ENCODE results near the gene HECW1.
"Not testable (repeated sequence)": the region's sequence is repeated elsewhere in the genome, so short reads cannot be mapped to it uniquely, and the experiment has no call there.

HECW1 gene

DNA sequence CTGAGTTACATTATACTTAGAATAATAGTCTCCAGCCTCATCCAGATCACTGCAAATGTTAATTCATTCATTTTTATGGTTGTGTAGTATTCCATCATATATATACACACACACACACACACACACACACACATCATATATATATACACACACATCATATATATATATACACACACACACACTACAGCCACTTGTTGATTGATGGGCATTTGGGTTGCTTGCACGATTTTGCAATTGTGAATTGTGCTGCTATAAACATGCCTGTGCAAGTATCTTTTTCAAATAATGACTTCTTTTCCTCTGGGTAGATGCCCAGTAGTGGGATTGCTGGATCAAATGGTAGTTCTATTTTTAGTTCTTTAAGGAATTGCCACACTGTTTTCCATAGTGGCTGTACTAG, 233.2 kb downstream of the HECW1 start:
- in situ Hi-C loops (cut with MboI; ENCODE audit: low sequenced_read_pairs) = not testable (repeated sequence)

DNA sequence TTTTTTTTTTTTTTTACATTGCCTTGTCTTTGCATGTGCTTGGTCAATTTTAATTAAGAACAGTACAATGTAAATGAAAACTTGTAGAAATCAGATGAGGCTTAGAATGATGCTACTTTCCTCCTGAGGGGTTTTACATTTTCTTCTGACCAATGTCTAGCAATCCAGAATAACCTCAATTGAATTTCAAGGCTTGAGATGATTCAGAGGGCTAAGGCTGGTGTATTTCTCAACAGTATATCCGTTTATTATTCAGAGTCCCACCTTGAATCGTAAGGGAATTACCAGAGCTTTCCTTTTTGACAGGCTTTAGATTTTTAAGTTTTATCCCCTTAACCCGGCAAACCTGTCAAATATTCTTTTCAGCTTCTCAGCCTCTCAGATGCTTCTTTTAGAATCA, 239.2 kb downstream of the HECW1 start:
- in situ Hi-C loops (cut with MboI; ENCODE audit: low sequenced_read_pairs) = no loop called here

DNA sequence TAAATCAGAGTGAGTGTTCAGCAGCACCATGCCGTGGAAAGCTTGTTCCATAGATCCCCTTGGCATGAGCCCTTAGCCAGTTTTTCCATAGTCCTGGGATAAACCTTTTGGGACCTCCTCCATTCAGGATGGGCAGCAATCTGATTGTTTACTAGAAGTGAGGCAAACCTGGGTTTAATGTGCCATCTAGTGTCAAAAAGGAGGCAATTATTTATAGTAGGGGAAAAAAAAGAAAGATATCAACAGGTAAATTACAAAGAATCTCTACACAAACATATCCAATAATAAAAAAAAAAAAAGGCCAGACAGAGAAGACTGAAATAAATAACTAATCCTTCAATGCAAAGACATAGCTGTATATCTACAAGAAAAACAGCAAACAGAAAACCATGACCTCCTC, 241.5 kb downstream of the HECW1 start:
- in situ Hi-C loops (cut with MboI; ENCODE audit: low sequenced_read_pairs) = no loop called here

DNA sequence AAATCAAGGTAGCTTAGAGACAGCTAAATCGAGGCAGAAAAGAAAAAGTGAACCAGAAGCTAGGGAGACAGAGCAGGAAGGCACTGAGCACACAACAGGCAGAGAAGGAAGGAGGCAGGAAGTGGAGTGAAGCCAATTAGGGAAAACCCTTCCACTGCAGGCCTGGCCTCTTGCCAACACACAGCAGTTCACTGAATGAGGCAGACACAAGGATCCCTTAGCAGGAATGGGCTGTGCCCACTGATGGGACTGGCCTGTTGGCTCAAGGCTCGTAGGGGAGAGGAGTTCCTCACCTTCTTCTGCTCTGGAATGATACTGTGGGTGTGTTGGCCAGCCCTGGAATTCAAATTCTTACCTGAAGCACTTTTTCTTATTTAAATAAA, 250.2 kb downstream of the HECW1 start:
- in situ Hi-C loops (cut with MboI; ENCODE audit: low sequenced_read_pairs) = no loop called here

DNA sequence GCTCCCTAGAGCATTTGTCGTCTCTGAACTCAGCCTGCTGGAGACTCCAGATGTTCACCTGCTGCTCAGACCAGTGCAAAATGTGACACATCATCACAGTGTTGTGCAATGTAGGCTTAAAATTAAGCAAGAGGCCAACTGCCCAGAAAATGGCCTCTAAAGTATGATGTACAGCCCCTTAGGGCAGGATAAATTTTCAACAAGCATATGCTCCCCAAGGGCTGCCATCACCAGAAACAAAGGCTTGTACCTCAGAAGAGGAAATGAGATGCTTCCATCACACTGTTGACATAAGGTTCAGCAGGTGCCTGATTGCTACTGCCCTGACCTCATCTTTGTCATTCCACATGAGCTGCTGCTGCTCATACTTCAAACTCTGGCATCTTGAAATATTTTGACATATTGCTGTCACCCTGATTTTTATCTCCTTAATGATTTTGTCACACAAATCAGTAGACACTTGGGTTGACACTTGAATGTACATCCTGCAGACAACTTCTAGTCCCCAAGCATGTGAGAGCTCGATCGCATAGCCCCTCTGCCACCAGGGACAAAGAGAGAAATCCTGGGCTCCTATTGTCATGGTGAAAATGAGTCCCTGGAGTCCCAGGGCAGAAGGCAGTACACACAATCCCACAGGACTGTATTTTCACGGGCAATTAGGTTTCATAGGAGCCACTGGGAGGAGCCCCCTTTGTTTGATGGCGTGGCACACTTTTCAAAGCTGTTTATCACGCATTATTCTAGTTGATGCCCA, 250.8 kb downstream of the HECW1 start:
- in situ Hi-C loops (cut with MboI; ENCODE audit: low sequenced_read_pairs) = no loop called here

DNA sequence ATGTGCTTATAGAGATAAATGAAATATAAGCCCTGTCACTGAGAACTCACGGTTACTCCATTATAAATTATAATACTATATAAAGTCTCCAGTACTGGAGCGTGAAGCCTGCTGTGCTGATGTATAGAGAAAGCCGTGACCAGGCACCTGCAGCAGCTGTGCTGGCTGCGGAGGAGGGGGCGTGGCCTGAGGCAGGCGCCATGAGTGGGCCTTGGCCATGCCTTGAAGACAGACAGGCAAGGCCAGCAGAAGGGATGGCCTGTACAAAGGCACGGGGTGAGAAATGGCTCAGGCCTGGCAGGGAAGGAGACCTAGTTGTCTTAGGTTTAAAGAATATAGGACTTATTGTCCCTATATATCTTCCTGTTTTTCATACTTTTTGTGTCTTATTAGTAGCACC, 251.9 kb downstream of the HECW1 start:
- in situ Hi-C loops (cut with MboI; ENCODE audit: low sequenced_read_pairs) = no loop called here

DNA sequence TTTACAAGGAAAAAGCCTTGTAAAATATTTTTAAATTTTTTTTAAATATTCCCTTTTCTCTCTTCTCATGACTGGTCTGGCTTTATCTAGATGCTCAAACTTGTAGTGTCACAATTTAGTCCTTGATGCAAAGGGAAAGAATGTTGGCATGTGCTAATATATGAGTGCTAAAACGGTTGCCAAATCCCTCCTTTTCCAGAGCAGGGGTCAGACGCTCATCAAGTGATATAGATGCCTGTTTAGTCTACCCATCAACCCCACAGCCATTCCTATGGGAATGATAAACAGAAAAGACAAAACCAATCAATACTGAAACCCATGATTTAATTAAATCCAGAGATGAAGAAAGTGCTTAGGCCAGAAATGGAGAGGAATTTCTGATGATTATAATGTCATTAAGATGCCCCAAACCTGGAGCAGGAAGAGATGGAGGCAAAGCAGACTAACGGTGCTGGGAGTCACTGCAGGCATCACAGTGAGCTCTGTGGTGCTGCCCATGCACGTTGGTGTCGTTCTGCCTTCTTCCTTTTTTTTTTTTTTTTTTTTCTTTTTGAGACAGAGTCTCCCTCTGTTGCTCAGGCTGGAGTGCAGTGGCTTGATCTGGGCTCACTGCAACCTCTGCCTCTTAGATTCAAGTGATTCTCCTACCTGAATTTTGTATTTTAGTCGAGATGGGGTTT, 260.4 kb downstream of the HECW1 start:
- in situ Hi-C loops (cut with MboI; ENCODE audit: low sequenced_read_pairs) = no loop called here

DNA sequence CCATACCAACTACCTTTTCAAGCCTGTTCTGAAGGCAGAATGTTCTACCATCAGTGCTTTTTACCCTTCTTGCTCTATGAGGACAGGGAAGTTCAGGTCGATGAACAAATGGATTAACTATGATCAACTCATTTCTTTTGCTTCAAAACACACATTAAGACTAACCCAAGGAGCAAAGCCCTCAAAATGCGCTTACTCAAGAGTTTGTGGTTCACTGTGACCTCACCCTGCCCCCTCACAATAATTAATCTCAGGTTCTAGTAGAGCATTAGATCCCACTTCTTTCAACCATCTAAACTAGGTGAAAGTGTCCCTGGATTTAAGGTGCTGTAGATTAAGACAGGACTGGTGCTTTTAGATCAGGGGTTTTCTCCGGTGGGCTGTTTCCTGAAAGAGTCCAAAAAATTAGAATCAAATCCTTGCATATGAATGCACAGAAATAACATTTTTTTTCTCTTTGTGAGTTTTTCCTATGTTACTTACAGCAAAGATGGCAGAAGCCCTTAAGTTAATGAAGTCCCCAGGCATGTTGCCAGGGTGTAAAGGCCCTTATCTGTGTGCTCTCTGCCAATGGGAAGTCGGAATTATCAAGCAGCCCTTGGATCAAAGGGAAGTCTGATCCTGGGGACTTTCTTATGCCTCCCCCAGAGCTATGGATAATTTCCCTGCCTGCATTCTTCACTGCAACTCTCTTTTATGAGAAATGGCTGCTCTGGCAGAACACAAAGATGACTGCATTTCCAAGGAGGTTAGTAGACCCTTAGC, 264.9 kb downstream of the HECW1 start:
- in situ Hi-C loops (cut with MboI; ENCODE audit: low sequenced_read_pairs) = no loop called here

DNA sequence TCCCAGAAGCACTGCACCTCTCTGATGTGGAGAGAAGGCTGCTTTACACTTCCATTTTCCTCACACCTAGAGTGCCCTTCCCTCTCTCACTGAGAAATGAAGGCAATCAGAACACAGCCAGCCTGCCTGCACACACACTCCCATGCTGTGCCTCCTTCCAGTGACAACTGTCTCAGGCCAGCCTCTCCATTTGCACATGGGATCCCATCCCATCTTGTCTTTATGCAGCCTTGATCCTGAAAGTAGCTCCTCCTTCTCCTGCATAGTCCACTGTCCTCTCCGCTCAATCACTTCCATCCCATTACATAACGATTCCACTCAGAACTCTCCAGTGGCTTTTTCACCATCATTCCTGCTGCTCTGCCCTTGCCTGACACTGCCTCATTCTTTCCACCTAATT, 266.8 kb downstream of the HECW1 start:
- in situ Hi-C loops (cut with MboI; ENCODE audit: low sequenced_read_pairs) = no loop called here

DNA sequence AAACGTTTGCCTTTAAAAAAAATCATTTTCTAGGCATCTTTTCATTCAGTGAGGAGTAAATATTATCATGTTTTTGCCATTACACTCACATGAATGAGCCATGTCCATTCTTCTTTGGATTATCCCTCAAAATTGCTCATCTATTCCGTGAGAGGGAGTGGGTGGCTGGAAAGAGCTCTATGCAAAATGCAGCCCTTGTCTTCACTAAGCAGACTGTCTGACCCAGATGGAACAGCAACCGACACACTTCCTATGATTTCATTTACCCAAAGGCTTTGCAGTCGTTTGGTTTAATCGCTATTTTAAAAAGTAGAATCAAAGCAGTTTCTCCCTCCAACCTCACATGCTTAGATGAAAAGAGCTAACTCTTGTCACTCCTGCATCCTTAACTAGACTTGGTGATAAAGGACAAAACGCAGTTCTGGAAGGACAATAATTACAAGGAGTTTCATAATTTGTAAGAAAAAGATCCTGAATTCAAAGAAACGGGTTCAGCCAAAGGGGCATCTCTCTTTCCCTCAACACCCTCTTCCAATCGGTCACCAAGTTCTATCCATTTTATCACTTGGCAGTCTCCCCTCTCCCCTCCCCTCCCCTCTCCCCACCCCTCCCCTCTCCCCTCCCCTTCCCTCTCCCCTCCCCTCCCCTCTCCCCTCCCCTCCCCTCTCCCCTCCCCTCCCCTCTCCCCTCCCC, 272.3 kb downstream of the HECW1 start:
- in situ Hi-C loops (cut with MboI; ENCODE audit: low sequenced_read_pairs) = no loop called here

DNA sequence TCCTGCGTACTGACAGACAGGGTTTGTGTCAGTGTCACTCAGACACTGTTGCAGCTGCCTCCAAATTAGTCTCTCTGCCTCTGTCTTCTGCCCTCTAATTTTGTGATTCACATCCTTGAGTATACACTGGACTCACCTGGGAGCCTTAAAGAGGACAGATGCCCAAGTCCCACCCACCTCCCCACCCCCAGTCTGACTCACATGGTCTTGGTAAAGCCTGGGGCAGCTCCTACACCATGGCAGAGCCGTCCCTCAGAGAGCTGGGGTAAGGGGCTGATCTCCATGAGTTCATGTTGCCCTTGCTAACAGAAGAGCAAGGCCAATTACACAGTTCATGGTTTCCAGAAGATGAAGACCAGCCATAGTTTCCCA, 272.8 kb downstream of the HECW1 start:
- in situ Hi-C loops (cut with MboI; ENCODE audit: low sequenced_read_pairs) = no loop called here

DNA sequence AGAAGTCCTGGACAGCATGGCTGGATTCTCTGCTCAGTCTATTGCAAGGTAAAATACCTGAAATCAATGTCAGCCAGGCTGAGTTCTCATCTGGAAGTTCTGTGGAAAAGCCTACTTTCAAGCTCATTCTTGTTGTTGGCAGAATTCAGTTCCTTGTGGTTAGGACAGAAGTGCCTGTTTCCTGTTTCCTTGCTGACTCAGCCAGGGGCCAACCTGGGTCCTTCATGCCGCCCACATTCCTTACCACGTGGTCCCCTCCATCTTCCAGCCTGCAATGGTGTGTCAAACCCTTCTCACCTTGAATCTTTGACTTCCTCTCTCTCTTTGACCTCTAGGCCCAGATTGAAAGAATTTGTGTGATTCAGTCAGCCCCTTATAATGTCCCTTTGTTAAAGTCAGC, 273.4 kb downstream of the HECW1 start:
- in situ Hi-C loops (cut with MboI; ENCODE audit: low sequenced_read_pairs) = no loop called here

DNA sequence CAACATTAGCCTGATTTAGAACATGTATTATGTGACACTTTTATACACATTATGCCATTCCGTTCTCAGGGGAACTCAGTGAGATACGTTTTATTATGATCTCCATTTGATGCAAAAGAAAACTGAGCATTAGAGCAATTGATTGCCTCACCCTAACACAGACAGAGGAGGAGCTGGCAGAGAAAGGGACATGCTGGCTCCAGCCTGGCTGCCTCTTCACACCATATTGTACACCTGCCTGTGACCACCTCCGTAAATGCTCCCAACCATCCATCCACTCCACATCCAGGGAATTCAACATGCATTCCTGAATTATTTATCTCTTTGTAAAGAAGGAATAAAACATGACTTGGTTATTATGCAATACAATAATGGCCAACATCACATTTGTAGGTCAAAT, 275.5 kb downstream of the HECW1 start:
- in situ Hi-C loops (cut with MboI; ENCODE audit: low sequenced_read_pairs) = no loop called here

DNA sequence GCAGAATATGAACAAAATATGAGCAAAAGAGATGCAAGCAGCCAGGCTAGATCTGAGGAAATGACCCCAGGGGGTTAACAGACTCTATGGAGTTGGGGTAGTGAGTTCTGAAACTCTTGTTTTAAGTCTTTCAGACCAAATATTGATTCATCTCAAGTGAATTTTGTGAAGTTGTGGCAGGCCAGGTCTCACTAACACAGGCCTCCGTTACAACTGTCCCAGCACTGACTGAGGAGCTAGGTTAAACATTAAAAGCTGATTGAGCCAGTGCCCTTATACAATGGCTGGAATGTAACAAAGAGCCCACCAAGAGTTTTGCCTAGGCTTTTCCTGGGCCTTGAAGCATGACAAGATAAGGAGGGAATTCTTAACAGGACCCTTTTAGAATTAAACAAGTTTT, 278.1 kb downstream of the HECW1 start:
- in situ Hi-C loops (cut with MboI; ENCODE audit: low sequenced_read_pairs) = no loop called here

DNA sequence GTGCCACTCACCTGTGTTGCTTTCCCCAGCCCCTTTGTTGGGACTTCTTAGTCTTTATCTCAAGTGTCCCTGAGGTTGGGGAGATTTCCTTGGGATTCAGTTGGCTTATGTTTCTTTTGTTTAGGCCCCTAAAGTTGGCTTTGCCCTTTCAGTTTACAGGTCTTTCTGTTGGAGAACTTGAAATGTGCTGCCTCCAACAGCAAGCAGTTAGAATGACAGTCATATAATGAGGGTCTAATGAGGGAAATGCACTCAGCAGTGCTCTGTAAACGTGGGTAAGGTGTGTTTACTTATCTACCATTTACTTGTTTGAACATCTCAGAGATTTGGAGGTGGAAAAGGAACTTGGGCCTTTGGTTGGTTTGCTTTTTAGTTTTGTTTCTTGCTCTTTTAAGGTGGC, 279.1 kb downstream of the HECW1 start:
- in situ Hi-C loops (cut with MboI; ENCODE audit: low sequenced_read_pairs) = no loop called here

DNA sequence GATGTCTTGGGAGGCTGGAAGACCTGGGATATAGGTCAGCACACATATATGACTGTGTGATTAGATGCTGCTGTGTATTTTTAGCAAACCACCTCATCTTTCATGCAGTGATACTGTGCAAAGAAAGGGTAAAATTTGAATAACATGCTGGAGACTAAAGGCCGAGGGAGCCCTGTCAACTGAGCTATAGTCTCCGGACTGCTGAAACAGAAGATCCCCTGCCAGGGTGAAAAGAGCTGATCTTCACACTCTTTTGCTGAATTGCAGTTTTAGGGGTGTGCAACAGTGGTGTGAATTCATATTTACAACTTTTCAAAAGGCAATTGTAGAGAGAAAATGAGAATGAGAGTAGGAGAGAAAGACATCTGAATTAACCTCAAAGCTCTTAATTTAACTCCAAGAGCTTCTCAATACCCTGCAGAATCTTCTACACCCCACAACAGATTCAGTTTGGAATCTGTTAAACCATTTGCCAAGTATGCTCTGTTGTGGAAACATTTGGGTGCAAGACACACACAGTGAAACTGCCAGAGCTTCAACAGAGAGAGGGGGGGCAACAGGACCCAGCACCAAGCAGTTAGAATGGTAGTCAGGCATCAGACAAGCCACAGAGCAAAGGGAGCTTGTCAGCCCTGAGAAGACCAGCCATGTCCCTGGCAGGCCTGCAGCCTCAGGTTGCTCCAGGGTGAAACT, 280.3 kb downstream of the HECW1 start:
- in situ Hi-C loops (cut with MboI; ENCODE audit: low sequenced_read_pairs) = no loop called here

DNA sequence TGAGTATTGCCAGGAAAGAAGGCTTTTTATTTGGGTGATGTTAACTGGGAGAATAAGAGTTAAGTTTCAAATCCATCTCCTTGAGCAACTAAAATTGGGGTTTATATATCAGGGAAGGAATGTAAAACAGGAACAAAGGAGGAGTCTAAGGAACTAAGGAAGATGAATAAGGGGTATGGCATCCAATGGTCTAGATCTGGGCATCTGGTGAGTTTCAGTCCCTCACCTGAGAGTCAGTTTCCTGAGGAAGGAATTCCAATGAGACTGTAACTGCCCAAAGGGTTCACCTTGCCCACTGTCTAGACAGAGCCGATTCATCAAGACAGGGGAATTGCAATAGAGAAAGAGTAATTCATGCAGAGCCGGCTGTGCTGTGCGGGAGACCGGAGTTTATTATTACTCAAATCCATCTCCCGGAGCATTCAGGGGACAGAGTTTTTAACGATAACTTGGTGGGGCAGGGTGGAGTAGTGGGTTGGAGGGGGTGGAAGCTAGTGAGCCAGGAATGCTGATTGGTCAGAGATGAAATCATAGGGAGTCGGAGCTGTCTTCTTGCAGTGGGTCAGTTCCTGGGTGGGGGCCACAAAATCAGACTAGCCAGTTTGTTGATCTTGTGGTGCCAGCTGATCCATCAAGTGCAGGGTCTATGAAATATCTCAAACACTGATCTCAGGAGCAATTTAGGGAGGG, 282.1 kb downstream of the HECW1 start:
- in situ Hi-C loops (cut with MboI; ENCODE audit: low sequenced_read_pairs) = no loop called here

DNA sequence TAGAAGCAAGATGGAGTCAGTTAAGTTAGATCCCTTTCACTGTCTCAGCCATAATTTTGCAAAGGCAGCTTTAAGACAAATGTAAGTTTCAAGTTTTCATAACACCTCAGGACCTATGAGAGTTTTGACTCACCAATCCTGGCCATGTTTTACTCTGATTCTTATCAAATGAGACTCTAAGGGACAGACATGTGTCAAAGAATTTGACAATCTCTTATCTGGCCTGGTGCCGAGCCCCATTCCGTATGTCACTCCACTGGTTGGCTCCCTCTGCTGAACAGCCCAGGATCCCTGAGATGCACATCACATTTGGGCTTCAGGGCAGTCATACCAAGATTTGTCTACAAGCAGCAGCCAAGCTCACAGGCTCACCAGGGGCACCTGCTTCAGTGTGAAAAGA, 282.9 kb downstream of the HECW1 start:
- in situ Hi-C loops (cut with MboI; ENCODE audit: low sequenced_read_pairs) = no loop called here

DNA sequence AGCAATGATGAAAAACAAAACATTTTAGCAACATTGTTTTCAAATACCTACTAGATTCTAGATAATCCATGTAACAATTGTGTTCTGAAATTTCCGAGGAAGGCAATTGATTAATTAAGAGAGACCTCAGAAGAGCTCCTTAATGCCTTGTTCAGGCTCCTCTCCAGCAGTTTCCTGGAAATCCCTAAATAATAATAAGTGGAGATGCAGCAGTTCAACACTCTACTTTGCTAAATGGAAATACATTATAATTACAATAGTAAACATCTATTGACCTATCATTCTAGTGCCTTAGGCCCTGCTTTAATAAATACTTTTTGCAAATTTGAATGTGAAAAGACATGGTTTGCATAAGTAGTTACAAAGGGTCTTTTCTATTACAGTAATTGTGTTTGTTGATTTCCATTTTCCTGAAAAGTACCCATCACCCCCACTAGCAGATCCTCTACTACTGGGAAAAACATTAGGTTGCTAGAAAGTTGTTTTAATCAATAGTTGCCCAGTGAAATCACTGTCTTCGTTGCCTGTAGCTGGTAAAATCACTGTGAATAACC, 283.8 kb downstream of the HECW1 start:
- in situ Hi-C loops (cut with MboI; ENCODE audit: low sequenced_read_pairs) = no loop called here

DNA sequence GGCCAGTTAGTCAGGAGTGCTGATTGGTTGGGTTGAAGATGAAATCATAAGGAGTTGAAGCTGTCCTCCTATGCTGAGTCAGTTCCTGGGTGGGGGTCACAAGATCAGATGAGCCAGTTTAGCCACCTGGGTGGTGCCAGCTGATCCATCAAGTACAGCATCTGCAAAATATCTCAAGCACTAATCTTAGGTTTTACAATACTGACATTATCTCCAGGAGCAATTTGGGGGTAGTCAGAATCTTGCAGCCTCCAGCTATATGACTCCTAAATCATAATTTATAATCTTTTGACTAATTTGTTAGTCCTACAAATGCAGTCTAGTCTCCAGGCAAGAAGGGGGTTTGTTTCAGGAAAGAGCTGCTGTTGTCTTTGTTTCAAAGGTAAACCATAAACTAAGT, 286.4 kb downstream of the HECW1 start:
- in situ Hi-C loops (cut with MboI; ENCODE audit: low sequenced_read_pairs) = no loop called here

Data from HL-60/S4 (cell line).